NCI-H187 (cell line): ENCODE data around the gene ARHGEF38.
"Not testable (repeated sequence)": the region's sequence is repeated elsewhere in the genome, so short reads cannot be mapped to it uniquely, and the experiment has no call there.

Experiments used
- DNase-seq, 2 experiments: peaks; one replicate each; lab custom pipeline; 2025; lab: John Stamatoyannopoulos, UW

The ARHGEF38 gene

DNA sequence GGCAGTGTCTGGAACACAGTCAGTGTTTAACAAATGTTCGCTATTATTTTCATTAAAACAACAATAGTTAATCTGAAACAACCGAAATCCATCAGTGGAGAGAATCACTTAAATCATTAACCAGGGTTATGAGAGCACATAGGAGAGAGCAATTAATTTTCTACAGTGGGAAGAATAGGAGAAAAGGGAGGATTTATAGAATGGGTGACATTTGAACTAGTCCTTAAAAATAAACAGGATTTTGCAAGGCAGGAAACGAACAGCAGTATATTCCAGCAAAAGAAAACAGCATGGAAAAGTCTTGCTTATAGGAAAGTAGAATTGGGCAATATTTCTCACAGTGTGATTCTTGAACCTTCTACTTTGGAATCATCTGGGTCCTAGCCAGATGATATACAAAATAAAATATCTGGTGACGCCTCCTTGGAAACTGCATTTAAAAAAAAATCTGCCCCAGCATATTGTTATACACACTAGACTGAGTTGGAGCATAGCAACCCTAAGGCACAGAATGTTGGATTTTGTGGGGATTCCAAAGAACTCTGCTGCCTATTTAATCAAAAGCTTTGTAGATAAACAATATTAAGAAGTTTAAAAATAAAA is 100.0 kb downstream of the ARHGEF38 start:
- no peak for DNase-seq

DNA sequence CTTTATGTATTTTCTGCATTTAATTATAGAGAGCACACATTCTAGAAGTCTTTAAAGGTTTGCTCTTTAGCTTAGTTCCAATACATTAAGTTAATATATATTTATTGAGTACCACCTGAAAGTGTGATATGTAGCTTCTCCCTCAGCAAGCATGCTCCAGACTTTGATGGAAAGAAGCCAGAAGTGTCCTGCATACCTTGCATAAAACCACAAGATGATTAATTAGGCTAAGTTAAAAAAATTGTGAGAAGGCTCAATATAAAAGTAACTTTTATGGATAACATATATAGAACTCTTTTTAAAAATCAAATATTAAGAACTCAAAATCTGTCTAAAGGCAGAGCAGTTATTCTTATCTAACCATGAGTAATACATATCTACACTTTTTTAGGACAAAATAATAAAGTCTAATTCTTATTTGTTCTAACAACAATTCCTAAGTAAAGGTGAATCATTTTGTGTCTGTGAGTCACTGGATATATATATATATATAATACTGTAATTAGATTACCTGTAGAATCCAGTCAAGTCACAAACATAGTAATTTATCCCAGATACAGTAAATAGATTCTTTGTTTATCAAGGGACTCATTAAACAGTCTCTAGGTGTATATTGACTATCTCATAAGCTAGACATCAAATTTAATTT is 104.8 kb downstream of the ARHGEF38 start:
- no peak for DNase-seq

- DNase-seq, result no peak
Observed at GRCh38 chr4:105659190-105659589, 106.8 kb downstream of the ARHGEF38 start.

- DNase-seq, result no peak
Observed at GRCh38 chr4:105661028-105661427, 108.6 kb downstream of the ARHGEF38 start.

DNA sequence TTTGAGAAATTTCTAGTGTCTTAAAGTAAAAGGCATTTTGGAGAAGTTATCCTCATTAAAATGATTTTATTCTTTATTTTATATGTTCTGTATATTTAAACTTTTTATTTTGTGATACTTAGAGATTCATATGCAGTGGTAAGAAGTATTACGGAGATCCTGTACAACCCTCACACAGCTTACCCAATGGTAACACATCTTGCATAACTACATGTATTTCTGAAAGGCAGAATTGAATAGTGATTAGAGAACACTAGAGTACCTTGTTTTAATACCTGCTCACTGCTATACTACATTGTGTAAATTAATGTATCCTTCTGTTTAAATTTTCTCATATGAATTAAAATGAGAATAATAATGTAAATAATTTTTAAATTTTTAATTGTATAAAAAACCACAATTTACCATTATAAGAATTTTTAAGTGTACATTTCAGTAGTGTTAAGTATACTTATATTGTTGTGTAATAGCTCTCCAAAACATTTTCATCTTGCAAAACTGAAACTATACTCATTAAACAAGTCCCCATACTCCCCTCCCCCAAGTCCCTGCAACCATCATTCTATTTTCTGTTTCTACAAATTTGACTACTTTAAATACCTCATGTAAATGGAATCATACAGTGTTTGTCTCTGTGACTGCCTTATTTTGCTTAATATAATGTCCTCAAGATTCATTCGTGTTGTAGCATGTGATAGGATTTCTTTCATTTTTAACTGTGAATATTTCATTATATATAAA is 110.7 kb downstream of the ARHGEF38 start:
- DNase-seq, result no peak

GRCh38 chr4:105666693-105667092 is 114.3 kb downstream of the ARHGEF38 start:
- DNase-seq, result no peak

- no peak for DNase-seq
Observed at GRCh38 chr4:105670684-105671083, 118.3 kb downstream of the ARHGEF38 start.

DNA sequence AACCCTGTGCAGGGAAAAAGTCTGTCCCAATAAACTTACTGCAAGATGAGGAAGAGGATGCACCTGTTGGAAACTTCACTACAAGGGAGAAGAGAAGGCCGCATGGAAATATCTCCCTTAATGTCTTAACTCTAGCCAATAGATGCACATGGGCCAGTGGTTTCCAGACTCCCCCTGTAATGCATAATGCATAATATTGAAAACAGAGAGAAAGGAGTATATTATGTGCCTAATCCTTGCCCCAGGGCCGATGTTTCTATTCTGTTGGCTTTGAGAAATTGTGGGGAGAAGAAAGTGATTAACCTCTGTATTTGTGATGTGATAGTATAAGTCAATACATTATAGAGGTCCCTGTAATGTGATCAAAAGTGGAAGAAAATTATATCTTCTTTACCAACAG is 118.9 kb downstream of the ARHGEF38 start:
- no peak for DNase-seq

DNA sequence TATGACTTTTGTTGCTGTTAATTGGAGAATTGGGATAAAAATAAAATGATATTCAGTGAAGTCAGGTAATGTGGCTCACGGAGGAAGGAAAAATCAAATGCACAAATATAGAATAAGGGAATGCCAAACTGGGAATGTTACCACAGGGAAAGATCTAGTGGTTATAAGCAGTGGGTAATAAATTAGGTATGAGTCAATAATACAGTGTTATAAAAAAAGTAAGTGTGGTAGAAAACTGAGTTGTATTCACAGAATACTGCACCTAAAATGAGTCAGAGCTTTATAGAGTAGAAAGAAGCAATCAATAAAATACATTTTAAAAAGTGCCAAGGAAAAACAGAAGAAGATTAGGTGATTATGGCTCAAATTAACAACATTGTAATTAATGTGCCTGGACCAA is 121.6 kb downstream of the ARHGEF38 start:
- no peak for DNase-seq

DNA sequence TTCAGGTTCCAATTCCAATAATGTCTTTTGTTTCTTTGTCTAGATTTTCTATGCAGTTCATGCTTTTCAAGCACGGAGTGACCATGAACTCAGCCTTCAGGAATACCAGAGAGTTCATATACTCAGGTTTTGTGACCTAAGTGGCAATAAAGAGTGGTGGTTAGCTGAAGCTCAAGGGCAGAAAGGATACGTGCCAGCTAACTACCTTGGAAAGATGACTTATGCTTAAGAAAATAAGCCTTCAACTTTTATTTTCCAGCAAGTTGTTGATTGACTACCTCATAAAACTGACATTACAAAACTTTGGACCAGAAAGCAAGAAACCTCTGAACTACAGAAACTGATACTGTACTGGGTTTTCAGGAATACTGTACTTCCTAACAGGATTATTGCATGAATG is 125.3 kb downstream of the ARHGEF38 start:
- DNase-seq, result no peak

DNA sequence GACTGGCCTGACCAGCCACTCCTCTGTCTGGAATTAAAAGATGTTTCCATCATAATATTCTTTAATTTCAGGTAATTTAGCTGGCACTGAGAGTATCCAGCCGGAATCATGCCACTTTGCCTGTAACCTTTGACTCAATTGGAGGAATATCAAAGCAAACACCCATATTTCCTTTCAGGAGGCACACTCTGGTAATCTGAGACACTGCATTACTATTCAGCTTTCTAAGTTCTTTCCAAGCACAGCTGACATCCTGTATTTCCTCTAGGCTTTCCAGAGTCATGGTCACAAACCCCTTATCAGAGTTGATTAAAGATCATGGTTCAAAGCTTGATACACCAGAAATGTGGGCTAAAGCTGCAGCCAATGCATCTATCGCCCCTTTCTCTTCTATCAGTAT is 126.8 kb downstream of the ARHGEF38 start:
- DNase-seq, result no peak

GRCh38 chr4:105683038-105683437 is 130.6 kb downstream of the ARHGEF38 start:
- no peak for DNase-seq

GRCh38 chr4:105686571-105686970 is 134.2 kb downstream of the ARHGEF38 start:
- no peak for DNase-seq

- not testable (repeated sequence) for DNase-seq
Observed at GRCh38 chr4:105694812-105695211, 142.4 kb downstream of the ARHGEF38 start.

DNA sequence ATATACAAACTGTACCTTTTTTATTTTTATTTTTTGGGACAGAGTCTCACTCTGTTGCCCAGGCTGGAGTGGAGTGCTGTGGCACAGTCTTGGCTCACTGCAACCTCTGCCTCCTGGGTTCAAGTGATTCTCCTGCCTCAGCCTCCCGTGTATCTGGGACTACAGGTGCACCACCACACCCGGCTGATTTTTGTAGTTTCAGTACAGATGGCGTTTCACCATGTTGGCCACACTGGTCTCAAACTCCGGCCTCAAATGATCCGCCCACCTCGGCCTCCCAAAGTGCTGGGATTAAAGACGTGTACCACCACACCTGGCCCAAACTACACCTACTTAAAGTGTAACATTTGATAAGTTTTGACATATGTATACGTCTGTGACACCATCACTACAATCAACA is 143.4 kb downstream of the ARHGEF38 start:
- DNase-seq, result not testable (repeated sequence)

DNA sequence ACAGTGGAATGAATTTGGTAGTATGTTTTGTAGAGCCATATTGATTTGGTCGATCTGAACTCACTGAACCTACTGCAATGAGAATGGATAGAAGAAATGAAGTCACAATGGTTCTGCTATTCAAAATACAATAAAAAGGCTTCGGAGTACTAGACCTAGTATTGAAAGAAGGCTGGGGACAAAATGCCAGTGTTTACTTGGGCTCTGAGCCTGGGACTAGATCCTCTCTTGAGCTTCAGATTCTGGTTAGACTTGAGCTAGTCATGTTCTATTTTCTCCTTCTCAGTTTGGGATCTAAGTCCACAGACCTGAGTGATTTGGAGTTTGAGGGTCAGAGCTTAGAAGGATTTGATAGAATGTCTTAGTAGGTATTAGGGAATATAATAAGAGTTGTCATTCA is 146.2 kb downstream of the ARHGEF38 start:
- DNase-seq, result no peak

GRCh38 chr4:105707782-105708180 is 155.4 kb downstream of the ARHGEF38 start:
- DNase-seq, result no peak

GRCh38 chr4:105708181-105709080 is 156.0 kb downstream of the ARHGEF38 start, which contains the start of the genes GSTCD and INTS12:
Gene GSTCD, plus strand, starts transcription at chr4:105708784. Its CDS starts 8,830 bp downstream, at chr4:105717614.
Gene INTS12, minus strand, starts transcription at chr4:105708689. Its CDS starts 8,684 bp downstream, at chr4:105700005.
- DNase-seq, result peak; percentile 56 to 71

DNA sequence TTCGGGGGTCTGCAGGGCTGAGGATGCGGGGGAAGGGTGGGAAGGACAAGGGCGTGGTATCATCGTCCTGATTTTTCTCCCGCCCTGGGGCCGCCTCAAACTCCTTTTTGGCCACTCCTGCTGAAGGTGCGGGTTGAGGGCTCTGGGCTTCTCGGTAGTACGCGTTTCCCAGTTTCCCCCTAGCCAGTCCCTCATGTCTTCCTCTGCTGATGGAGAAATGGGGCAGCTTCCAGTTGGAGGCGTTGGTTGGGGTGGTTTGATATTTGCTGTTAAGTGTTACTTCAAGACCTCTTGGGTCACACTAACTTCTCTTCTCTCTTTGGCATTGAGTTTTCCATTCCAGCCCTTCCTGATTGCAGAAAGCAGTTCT is 156.6 kb downstream of the ARHGEF38 start:
- no peak for DNase-seq

GRCh38 chr4:105710012-105710600 is 157.7 kb downstream of the ARHGEF38 start:
- no peak for DNase-seq

DNA sequence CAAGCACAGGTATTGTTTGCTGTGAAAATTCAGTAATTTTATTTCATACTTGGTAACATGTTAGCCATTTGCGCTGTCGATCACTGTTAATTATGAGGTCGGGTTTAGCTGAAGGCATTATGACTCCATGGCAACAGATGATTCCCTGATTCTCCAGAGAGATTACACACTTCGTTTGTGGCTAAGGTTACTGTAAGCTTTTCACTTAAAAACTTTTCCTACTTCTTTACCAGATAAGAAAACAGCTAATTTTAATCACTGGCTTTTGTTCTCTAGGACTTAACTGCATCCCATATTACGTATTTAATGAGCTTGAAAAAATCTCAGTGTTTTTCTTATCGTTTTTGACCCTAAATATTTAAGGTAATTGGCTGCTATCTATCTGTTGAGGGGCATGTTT is 158.3 kb downstream of the ARHGEF38 start:
- DNase-seq, result no peak

GRCh38 chr4:105712766-105713165 is 160.3 kb downstream of the ARHGEF38 start:
- DNase-seq, result no peak
